IMR-90 (cell line): ENCODE data around the gene ACKR2.

Experiments
- FOS ChIP-seq: fragments of 150-350 bp; IDR thresholded peaks from 2 replicates; pipeline ENCODE4 v1.6.1; 2016; ENCODE audit warnings: low read depth, low read length
- MAFK ChIP-seq: IDR thresholded peaks from 2 replicates; pipeline ENCODE4 v1.6.1; 2012; ENCODE audit warnings: low read depth, low read length, improper control_type of control experiment
- POLR2A ChIP-seq: IDR thresholded peaks from 2 replicates; pipeline ENCODE4 v1.6.1; 2012; ENCODE audit warnings: mild to moderate bottlenecking, low read depth, low read length
- SMC3 ChIP-seq: fragments of 150-350 bp; IDR thresholded peaks from 2 replicates; pipeline ENCODE4 v1.6.1; 2016; ENCODE audit warnings: low read depth, mild to moderate bottlenecking, antibody characterized with exemption, low read length, moderate library complexity
- TF ChIP-seq, protein P1 (sequence below): conservative IDR thresholded peaks from 2 replicates; pipeline ENCODE4 v1.5.1; 2012; ENCODE audit warnings: mild to moderate bottlenecking, low read depth, low read length, improper control_type of control experiment

DNA sequence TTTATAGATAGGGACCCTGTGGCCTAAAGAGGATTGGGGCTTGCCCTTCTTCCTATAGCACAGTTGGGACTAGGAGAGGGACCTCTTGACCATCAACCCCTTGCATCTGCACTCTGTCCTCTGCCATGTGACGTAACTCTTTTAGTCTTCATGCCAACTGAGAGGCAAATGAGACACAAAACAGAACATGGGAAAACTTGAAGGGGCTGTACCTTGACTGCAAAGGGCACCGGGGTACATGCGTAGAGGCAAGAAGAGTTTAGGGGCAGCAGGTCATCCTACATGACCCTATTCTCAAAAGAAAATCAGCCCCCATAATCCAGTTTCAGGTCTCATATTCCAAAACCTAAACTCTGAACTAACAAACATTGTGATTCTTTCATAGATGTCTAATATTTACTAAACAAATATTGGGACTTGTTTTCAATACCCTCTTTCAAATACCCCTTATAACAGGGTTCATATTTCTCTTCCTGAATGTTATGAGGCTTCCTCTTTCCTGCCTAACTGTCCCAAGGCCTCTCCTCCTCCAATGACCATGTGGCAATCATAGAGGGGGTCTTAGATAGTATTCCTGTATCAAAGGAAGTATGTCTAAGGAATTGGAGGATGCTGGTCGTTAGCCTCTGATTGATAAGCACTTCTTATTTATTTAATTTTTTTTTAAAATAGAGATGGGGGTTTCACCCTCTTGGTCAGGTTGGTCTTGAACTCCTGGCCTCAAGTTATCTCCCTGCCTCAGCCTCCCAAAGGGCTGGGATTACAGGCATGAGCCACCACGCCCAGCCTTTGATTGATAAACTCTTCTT, 20.6 kb downstream of the ACKR2 start:
- TF ChIP-seq, protein P1, sequence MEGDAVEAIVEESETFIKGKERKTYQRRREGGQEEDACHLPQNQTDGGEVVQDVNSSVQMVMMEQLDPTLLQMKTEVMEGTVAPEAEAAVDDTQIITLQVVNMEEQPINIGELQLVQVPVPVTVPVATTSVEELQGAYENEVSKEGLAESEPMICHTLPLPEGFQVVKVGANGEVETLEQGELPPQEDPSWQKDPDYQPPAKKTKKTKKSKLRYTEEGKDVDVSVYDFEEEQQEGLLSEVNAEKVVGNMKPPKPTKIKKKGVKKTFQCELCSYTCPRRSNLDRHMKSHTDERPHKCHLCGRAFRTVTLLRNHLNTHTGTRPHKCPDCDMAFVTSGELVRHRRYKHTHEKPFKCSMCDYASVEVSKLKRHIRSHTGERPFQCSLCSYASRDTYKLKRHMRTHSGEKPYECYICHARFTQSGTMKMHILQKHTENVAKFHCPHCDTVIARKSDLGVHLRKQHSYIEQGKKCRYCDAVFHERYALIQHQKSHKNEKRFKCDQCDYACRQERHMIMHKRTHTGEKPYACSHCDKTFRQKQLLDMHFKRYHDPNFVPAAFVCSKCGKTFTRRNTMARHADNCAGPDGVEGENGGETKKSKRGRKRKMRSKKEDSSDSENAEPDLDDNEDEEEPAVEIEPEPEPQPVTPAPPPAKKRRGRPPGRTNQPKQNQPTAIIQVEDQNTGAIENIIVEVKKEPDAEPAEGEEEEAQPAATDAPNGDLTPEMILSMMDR = no peak
- TF ChIP-seq SMC3 (no peak), MAFK (no peak), POLR2A (no peak), FOS (no peak)
